SK-N-MC (cell line): Measurements from ENCODE around the gene SECTM1.

Source experiments
- EZH2 ChIP-seq: fragments of 200-600 bp; sonication (generic); IDR thresholded peaks from one replicate; pipeline ENCODE4 v1.6.1; 2017; ENCODE audit warnings: antibody characterized with exemption
- FOXP2 ChIP-seq: optimal IDR thresholded peaks from 2 replicates; pipeline ENCODE3; 2011; ENCODE audit warnings: mild to moderate bottlenecking, moderate library complexity; ENCODE audit not compliant: insufficient read depth; ENCODE audit errors: extremely low read length, control extremely low read depth
- POLR2AphosphoS5 ChIP-seq: IDR thresholded peaks from 2 replicates; pipeline ENCODE4 v1.6.1; 2012; ENCODE audit warnings: mild to moderate bottlenecking, low read depth, low read length, borderline replicate concordance

GRCh38 chr17:82342361-82343079, 9.0 kb upstream of the SECTM1 start:
- no peak for TF ChIP-seq EZH2
- no peak for TF ChIP-seq POLR2AphosphoS5
- no peak for TF ChIP-seq FOXP2
